ENCODE results near the gene ZNF639. TPM values are rescaled to one million over a fixed set of nuclear protein-coding genes. Genes with fewer than 3 reads are reported as not detected.

Gene ZNF639
- total RNA-seq, 1 donor from 2014 or later, result 28.8 TPM

DNA sequence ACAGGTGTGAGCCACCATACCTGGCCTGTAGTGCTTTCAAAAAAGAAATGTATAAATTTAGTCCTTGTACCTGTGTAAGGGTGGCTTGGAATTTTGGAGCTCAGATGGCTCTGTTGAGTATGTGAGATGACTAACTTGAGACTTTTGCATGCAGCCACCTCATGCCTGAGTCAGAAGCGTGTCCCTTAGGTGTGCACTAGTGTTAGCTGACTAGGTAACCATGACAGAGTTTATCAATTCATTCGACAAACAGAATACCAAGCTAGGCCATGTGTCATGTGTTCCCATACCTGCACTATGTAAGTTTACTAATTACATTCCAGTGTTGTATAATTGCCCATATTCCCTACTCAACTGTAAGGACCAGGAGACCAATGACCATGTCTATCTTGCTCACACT, 4.0 kb upstream of the ZNF639 start:
- Histone ChIP-seq H3K36me3 (no peaks in the 10 kb centered on the region), H3K27me3 (ENCODE audit: low read depth) (no peaks in the 10 kb centered on the region), H3K9me3 (replicated peaks) (no peaks in the 10 kb centered on the region), H3K4me1 (peaks cover 24% of the 10 kb centered on the region), H3K27ac (replicated peaks) (no peak overlapping the region), H3K4me3 (no peak overlapping the region)
- intact Hi-C loops (cut with micrococcal nuclease), result loop anchor here (5.0 kb wide), 2 partner anchors 217 to 302 kb away; no protein-coding TSS in a partner anchor
- TF ChIP-seq CTCF (IDR thresholded peaks at IDR 0.05; ENCODE audit: borderline replicate concordance), result no peak
- no peak for DNase-seq

DNA sequence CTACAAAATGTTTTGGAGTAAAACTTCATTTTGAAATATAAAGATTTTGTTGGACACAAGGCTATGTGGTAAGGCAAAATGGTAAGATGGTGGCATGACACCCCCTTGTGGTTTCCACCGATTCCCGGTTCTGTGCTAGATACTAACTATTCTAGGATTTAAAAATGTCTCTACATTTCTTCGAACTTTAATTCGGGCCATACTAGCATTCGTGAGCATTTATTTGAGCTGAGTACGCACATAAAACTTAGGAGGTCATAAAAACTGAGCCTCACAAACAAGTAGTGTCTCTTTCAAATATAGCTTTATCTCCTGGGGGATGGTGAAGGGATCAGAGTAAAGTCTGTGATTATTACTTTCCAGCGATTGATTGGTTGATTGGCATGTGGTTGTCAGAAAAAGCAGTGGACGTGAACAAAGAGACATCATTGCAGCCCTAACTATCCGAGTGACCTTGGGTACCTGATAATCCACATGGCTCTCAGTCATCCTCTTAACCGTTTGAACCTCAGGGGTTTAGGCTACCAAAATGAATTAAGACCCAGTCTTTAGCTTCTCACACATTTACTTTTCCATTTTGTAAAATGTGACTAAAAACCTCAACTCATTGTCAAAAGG, 1.1 kb upstream of the ZNF639 start:
- Histone ChIP-seq H3K27ac (replicated peaks) (peak overlapping the region; percentile 95), H3K36me3 (peaks cover 16% of the 10 kb centered on the region), H3K9me3 (replicated peaks) (no peaks in the 10 kb centered on the region), H3K4me1 (peaks cover 45% of the 10 kb centered on the region), H3K27me3 (ENCODE audit: low read depth) (no peaks in the 10 kb centered on the region), H3K4me3 (peak overlapping the region; percentile 85)
- no peak for DNase-seq
- intact Hi-C loops (cut with micrococcal nuclease), result loop anchor here (2.0 kb wide), 1 partner anchor 175 kb away; no protein-coding TSS in a partner anchor
- peak; percentile 61 for TF ChIP-seq CTCF (IDR thresholded peaks at IDR 0.05; ENCODE audit: borderline replicate concordance)

- Histone ChIP-seq H3K27ac (replicated peaks) (peak overlapping the region; percentile 95), H3K4me3 (peak overlapping the region; percentile 85), H3K4me1 (peaks cover 58% of the 10 kb centered on the region), H3K36me3 (peaks cover 27% of the 10 kb centered on the region), H3K9me3 (replicated peaks) (no peaks in the 10 kb centered on the region), H3K27me3 (ENCODE audit: low read depth) (no peaks in the 10 kb centered on the region)
- no peak for TF ChIP-seq CTCF (IDR thresholded peaks at IDR 0.05; ENCODE audit: borderline replicate concordance)
- intact Hi-C loops (cut with micrococcal nuclease), result loop anchor here (2.0 kb wide), 1 partner anchor 177 kb away; no protein-coding TSS in a partner anchor
- peak; percentile 82 for DNase-seq
These were observed 623 bp downstream of the ZNF639 start for GRCh38 chr3:179323197-179324110.

- Histone ChIP-seq H3K4me1 (peaks cover 58% of the 10 kb centered on the region), H3K36me3 (peaks cover 35% of the 10 kb centered on the region), H3K27ac (replicated peaks) (peak overlapping the region; percentile 95), H3K27me3 (ENCODE audit: low read depth) (no peaks in the 10 kb centered on the region), H3K4me3 (peak overlapping the region; percentile 85), H3K9me3 (replicated peaks) (no peaks in the 10 kb centered on the region)
- TF ChIP-seq CTCF (IDR thresholded peaks at IDR 0.05; ENCODE audit: borderline replicate concordance), result no peak
- DNase-seq, result no peak
- intact Hi-C loops (cut with micrococcal nuclease), result no loop called here
These were observed 1.5 kb downstream of the ZNF639 start for GRCh38 chr3:179324270-179324754.

DNA sequence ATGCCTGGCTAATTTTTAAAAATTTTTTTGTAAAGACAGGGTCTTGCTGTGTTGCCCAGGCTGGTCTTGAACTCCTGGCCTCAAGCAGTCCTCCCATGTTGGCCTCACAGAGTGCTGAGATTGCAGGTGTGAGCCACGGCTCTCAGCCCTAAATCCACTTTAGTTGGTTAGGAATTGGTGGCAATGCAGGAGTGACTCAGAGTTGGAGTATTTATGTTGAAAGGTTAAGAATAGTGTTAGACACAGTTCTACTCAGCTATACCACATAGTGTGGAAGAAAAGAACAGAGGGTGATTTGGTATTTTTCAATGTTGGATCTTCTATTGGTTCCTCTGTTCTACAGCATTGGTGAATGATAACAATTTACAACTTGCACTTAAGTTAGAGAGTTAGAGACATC, 7.6 kb downstream of the ZNF639 start:
- peaks cover 91% of the 10 kb centered on the region for H3K36me3 ChIP-seq
- TF ChIP-seq CTCF (IDR thresholded peaks at IDR 0.05; ENCODE audit: borderline replicate concordance), result no peak
- H3K4me3 ChIP-seq, result no peak overlapping the region
- intact Hi-C loops (cut with micrococcal nuclease), result no loop called here
- no peak for DNase-seq
- no peaks in the 10 kb centered on the region for H3K27me3 ChIP-seq (ENCODE audit: low read depth)
- no peak overlapping the region for H3K27ac ChIP-seq (replicated peaks)
- H3K4me1 ChIP-seq, result peaks cover 39% of the 10 kb centered on the region
- H3K9me3 ChIP-seq (replicated peaks), result no peaks in the 10 kb centered on the region

Data from left ventricle myocardium inferior (tissue), 1 donor.